GM21529 (cell line): ENCODE data around the gene KLK3.
A peak's percentile ranks its signal among the peaks of the same experiment; 100 is the strongest.

Experiments
- ATAC-seq: cut with Tn5 transposase; IDR thresholded peaks from one replicate; pipeline ENCODE4 v1.9.1; 2021; ENCODE audit not compliant: unreplicated experiment

Gene KLK3

DNA sequence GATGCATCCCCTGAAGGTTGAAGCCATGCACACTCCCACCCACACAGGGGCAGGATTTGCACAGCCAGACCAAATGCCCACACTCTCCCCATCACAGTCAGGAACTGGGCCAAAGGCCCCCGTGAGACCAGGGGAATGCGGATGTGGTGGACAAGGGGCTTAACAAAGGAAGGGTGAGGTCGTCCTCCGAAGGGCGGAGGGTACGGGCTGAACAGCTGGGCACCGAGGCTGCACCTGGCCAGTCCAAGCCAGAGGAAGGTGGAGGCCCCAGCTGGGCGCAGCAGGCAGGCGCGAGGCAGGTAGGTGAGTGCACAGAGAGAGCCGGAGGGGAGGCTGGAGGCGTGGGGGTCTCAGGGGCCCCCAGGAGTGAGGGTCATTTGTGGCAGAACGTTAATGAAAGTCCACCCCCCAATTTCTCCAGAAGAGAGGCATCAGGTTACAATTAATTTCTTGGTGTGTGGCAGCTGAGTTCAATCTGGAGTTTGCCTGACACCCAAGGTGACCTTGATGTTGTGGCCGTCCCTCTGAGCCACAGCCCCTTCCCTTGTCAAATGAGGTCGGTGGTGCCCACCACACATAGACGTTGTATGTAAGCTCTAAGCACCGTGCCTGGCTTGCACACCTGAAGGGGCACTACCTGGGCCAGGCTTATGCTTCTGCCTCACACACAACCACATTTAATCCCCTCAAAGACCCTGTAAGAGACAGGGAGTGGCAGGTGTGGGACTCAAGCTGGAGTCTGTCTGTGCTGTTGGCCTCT, 24.3 kb upstream of the KLK3 start:
- ATAC-seq: no peak

DNA sequence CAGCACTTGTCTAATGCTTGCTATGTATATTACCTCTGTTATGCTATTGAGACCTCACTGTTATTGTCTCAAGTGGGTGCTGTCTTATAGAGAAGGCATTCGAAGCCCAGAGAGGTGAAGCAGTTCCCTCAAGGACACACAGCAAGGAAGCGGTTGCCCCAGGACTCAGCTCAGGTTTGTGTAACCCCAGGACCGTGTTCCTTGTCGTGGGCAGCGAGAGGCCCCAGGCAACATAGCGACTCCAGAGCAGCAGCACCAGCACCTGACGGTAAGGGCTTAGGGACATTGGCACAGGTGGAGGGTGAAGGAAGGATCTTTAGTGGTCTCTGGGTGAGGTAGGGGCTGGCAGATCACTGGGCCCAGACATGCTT, 23.7 kb upstream of the KLK3 start:
- no peak for ATAC-seq

DNA sequence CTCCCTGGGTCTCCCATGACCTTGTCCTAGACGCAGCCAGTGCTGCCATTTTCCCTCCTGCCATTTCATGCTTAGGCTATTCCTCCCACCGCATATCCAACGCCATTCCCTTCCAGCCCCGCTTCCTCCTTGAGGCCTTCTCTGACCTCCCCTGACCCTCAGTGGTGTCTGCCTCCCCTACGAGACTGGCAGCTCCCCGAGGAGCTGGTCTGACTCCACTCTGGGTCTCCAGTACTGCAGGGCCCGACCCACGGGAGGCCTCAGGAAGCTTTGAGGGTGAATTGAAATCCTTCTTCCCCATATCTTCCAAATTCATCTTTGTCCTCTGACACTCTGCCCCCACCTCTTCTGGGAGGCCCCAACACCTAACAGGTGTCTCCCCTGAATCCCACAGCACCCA, 22.0 kb upstream of the KLK3 start:
- no peak for ATAC-seq

DNA sequence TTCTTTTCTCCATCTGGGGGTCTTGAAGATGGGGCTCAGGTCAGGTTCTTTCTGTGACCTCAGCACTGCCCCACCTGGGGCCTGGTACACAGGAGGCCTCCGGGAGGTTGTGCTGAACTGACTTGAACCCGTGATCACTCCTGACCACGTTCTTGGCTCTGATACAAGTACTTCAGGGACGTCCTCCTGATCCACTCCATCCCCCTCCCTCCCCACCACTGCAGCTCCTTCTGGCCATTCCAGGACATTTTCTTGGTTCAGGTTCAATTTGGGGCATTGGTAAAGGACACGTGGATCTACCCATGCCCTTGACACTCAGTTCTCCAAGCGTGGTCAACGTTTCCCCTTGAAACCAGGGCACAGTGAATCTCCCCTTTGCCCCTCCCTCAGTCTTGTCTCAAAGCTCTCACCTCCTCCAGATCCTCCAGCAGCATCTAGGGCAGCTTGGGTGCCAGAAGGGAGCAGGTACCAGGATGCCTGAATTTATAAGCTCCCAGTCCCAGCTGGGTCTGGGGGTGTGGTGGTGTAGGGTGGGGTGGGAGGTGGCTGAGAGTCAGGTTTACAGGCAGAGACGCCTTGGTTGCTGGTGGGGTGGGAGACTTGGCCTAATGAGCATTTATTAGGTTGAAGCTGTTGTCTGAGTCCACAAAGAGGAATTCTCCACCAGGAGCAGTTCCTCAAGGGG, 21.5 kb upstream of the KLK3 start, which contains the start of gene KLK15:
TSS of gene KLK15 (minus strand) at position 458 of the 685 bp plus-strand sequence. CDS start 2,082 bp downstream, outside the sequence.
- ATAC-seq: no peak

DNA sequence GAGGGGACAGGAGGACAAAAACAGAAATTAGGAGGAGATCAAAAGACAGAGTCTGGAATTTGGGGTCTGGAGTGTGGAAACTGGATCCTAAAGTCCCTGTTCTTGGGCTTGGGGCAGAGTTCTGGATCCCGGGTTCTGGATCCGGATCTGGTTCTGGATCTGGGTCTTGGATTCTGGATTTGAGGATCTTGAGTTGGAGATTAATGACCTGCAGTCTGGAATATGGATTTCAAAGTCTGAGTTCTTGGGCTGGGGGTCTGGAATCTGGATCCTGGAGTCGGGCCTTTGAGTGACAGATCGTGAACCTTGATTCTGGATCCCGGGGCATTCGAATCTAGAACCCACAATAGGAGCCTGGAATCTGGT, 20.9 kb upstream of the KLK3 start:
- no peak for ATAC-seq

DNA sequence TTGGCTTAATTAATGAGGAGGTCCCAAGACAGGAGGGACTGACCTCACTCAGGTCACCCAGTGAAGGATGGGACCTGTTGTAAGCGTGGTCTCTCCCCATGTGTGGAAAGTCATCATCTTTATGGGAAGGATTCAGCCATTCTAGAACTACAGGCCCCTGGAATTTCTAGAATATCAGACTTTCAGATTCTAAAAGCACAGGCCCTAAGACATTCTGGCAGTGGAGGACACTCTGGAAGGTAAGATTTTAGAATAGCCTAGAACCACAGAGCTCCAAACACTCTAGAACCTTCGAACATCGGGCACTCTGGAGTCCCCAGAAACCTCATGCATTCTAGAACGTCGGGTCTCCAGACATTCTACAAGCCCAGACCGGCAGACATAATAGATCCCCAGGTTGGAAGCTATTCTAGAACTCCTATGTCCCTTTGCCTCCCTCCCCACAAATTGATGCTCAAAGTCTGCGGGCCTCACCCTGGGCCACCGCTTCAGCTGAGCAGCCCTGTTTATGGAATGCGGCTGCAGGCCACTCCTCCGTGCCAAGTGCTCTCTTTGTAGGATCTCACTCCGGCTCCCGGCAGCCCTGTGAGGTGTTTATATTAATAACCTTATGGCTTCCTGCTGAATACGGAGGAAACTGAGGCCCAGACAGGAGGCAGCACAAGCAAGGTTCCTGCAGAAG, 19.5 kb upstream of the KLK3 start:
- ATAC-seq: no peak

DNA sequence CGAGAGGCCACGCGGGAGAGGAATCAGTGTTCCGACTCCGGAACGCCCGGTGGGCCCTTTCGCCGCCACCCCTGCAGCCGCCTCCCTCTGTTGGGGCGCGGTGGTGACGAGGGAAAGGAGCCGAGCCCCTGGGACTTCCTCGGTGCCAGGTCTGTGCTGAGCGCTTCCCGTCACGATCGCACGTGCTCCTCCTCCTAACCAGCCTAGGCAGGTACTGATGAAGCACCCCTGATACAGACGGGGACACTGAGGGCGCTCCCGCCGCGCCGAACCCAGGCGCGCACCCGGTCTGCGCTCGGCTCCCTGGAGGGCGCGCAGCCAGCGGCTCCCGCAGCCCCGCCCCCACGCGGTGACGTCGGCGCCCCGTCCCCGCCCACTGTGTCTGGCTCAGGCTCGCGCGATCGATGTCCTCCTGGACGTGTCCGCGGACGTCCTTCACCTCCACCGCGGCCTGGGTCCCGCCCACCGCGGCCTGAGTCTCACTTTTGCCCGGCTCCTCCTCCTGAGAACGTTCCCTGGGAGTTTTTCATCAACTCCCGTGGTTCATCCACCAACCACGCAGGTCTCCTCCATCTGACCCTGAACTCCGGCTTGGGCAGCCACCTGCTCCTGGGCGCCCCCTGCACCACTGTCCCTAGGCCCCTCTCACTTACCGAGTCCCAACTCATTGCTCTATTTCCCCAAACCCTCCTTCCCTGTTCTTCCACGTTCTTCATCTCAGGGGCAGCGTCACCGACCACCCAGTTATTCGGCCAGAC, 18.8 kb upstream of the KLK3 start:
- ATAC-seq: peak; percentile 83

DNA sequence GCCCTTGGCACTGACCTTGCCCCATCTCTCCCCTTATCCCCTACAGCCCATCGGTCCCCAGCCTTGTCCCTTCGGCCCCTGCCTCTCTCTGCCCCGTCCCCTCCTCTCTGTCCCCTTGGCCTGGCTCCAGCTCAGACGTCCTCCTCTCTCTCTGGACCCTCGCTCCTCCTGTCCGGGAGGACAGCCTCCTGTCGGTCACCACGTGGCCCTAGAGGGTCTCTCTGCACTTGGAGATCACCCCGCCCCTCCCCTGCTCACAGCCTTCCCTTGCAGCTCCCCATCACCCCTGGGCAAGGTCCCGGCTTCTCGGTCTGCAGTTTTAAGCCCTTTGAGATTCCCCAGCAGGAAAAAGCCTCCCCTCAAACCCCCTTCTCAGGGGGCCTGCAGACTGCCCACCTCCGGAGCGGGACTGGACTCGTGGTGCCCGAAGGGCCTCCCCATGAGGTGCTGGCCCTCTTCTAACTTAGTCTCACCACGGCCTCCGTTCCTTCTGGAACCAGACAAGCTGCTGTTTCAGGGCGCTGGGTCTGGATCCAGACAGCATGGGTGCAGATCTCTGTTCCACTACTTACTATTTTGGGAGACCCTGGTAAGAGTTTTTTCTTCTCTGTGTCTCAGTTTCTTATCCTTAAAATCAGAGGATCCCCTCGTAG, 18.0 kb upstream of the KLK3 start:
- no peak for ATAC-seq

DNA sequence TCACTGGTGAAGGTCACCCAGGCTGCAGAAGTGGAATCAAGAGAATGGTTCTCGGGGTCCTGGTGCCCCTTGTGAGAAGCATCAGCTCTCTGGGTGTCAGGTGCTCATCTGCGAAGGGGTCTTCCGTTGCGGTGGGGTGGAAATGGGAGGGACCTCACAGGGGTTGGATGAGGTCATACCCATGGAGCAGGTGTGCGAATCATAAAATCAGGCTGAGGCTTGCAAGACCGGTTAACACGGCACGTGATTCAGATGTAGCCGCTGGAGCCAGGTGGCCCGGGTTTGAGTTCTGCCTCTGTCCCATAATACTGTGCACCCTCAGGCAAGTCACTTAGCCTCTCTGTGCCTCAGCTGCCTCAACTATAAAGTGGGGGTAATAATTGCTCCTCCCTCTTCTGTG, 17.4 kb upstream of the KLK3 start:
- ATAC-seq: no peak

DNA sequence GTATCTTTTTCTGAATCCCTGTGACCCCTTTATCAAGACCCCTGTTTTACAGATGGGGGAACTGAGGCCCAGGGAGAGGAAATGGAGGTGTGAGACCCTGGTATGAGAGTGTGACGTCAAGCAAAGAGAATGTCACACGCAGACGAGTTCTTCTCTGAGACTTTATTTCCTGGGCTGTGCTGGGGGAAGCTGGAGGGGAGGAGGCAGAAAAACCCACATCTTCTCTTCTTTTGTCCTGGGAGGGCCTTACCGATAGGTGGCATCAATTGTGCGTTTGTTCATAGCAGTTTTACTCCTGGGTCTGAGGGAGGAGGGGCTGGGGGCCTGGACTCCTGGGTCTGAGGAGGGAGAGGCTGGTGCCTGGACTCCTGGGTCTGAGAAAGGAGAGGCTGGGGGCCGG, 16.5 kb upstream of the KLK3 start:
- ATAC-seq: no peak

DNA sequence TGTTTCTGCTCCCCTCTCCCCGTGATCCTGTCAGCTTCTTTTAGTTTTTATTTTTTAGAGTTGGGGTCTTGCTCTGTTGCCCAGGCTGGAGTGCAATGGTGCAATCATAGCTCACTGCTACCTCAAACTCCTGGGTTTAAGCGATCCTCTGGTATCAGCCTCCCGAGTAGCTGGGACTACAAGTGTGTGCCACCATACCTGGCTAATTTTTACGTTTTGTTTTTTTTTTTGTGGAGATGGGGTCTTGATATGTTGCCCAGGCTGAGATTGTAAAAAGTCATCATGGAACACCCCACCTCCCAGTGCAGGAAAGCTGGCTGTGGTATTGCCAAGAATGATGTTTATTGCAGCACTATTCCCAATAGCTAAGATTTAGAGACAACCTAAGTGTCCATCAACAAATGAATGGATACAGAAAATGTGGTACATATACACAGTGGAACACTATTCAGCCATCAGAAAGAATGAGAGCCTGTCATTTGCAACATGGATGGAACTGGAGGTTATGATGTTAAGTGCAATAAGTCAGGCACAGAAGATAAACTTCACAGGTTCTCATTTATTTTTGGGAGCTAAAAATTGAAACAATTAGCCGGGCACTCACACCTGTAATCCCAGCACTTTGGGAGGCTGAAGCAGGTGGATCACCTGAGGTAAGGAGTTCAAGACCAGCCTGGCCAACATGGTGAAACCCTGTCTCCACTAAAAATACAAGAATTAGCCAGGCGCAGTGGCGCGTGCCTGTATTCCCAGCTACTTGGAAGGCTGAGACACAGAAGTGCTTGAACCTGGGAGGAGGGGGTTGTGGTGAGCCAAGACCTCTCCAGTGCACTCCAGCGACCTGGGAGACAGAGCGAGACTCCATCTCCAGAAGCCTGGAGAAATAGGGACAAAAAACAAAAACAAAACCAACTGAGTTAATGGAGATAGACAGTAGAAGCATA, 14.7 kb upstream of the KLK3 start:
- no peak for ATAC-seq

DNA sequence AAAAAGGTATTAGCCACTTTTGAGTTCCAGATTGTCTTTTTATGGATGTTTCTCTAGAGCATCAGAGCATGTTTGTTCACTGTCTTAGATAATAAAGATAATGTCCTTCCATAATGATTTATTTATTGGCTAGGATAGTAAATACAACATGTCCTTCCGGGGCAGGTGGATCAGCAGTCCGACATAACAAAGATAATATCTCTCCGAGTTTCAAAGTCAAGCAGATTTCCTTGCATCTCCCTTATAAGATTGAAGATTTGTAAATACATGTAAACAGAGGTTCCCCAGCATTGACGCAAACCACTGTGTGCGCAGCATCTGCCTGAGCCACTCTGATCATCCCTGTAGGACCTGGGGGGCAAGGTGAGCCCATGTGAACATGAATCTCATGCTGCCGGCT, 12.6 kb upstream of the KLK3 start:
- no peak for ATAC-seq

DNA sequence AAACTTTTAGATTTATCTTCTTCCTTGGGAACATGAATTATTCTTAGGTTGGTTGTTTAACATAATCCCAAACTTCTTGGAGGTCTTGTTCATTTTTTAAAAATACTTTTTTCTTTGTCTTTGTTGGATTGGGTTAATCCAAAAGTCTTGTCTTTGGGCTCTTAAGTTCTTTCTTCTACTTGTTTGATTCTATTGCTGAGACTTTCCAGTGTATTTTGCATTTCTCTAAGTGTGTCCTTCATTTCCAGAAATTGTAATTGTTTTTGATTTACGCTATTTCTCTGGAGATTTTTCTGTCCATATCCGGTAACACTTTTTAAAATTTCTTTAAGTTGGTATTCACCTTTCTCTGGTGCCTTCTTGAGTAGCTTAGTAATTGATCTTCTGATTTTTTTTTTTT, 11.5 kb upstream of the KLK3 start:
- no peak for ATAC-seq

DNA sequence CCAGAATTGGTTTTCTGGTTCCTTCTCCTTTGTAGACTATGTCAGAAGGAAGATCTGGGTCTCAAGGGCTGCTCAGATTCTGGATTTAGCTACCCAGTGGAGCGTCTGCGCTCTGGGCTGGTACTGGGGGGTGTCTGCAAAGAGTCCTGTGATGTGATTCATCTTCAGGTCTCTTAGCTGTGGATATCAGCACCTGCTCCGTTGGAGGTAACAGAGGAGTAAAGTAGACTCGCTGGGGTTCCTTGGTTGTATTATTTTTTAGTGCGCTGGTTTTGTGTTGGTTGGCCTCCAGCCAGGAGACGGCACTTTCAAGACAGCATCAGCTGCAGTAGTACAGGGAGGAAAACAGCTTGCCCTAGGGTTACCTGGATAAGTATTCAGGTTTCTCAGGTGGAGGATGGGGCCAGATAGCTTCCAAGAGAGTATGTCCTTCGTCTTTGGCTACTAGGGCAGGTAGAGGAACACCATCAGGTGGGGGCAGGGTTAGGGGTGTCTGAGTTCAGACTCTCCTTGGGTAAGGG, 11.0 kb upstream of the KLK3 start:
- no peak for ATAC-seq

DNA sequence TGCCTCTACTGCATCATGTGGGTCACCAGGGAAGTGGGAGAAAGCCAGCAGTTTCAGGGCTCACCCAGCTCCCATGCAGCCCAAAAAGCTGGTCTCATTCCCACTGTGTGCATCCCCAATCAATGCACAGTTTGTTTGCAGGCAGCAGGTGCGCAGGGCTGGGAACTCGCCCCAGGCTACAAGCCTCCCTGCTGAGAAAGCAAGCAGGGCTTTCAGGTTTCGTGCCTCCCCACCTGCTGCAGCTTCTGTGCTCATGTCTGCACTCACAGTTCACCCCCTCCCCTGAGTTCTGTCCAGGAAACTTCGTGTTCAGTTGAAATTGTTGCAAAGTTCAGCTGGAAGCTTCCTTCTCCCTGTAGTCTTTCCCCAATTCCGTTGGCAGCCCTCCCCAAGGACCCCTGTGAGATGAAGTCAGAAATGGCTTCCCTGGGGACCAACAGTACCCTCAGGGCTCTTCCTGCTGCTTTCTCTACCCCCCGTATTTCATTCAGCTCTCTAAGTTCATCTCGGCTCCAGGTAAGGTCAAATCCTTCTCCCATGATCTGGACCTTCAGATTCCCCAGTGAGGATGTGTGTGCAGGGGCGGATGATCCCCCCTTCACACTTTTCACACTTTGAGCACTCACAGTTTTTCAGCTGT, 10.3 kb upstream of the KLK3 start:
- ATAC-seq: no peak

DNA sequence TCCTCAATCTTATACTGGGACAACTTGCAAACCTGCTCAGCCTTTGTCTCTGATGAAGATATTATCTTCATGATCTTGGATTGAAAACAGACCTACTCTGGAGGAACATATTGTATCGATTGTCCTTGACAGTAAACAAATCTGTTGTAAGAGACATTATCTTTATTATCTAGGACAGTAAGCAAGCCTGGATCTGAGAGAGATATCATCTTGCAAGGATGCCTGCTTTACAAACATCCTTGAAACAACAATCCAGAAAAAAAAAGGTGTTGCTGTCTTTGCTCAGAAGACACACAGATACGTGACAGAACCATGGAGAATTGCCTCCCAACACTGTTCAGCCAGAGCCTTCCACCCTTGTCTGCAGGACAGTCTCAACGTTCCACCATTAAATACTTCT, 4.0 kb upstream of the KLK3 start:
- ATAC-seq: no peak

DNA sequence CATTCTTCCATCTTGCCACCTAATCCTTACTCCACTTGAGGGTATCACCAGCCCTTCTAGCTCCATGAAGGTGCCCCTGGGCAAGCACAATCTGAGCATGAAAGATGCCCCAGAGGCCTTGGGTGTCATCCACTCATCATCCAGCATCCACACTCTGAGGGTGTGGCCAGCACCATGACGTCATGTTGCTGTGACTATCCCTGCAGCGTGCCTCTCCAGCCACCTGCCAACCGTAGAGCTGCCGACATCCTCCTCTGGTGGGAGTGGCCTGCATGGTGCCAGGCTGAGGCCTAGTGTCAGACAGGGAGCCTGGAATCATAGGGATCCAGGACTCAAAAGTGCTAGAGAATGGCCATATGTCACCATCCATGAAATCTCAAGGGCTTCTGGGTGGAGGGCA, 3.1 kb upstream of the KLK3 start:
- no peak for ATAC-seq

DNA sequence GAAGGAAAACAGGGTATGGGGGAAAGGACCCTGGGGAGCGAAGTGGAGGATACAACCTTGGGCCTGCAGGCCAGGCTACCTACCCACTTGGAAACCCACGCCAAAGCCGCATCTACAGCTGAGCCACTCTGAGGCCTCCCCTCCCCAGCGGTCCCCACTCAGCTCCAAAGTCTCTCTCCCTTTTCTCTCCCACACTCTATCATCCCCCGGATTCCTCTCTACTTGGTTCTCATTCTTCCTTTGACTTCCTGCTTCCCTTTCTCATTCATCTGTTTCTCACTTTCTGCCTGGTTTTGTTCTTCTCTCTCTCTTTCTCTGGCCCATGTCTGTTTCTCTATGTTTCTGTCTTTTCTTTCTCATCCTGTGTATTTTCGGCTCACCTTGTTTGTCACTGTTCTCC, 2.7 kb downstream of the KLK3 start:
- ATAC-seq: no peak

DNA sequence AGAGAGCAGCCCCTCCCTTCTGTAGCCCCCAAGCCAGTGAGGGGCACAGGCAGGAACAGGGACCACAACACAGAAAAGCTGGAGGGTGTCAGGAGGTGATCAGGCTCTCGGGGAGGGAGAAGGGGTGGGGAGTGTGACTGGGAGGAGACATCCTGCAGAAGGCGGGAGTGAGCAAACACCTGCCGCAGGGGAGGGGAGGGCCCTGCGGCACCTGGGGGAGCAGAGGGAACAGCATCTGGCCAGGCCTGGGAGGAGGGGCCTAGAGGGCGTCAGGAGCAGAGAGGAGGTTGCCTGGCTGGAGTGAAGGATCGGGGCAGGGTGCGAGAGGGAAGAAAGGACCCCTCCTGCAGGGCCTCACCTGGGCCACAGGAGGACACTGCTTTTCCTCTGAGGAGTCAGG, 4.2 kb downstream of the KLK3 start:
- ATAC-seq: no peak
